ENCODE data around the gene MARCKS. TPM values are rescaled to one million over a fixed set of nuclear protein-coding genes. Genes with fewer than 3 reads are reported as not detected.

Gene MARCKS
- total RNA-seq, 1 donor from 2014 or later = 442 TPM

DNA sequence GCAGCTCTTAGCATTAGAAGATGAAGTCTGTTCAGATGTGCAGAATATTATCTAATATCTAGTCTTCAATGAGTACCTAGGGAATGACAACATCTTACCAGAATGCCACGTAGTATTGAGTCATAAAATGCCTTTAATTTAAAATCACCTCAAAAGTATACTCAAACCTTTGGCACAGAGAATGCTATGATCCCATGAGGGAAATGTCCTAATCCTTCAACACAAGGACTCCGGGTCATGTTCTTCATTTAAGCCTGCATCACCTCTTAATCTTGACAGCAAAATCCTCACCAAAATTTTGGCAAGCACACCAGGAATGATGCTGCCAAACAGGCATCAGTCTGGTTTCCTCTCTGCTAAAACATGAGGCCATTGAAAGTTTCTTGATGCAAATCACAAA is 23.6 kb upstream of the MARCKS start:
- H3K4me1 Mint-ChIP-seq (ENCODE audit: low read depth, unreplicated experiment) = no peaks in the 10 kb centered on the region
- H3K4me3 Mint-ChIP-seq (ENCODE audit: unreplicated experiment) = no peak overlapping the region
- TF ChIP-seq, protein P1, sequence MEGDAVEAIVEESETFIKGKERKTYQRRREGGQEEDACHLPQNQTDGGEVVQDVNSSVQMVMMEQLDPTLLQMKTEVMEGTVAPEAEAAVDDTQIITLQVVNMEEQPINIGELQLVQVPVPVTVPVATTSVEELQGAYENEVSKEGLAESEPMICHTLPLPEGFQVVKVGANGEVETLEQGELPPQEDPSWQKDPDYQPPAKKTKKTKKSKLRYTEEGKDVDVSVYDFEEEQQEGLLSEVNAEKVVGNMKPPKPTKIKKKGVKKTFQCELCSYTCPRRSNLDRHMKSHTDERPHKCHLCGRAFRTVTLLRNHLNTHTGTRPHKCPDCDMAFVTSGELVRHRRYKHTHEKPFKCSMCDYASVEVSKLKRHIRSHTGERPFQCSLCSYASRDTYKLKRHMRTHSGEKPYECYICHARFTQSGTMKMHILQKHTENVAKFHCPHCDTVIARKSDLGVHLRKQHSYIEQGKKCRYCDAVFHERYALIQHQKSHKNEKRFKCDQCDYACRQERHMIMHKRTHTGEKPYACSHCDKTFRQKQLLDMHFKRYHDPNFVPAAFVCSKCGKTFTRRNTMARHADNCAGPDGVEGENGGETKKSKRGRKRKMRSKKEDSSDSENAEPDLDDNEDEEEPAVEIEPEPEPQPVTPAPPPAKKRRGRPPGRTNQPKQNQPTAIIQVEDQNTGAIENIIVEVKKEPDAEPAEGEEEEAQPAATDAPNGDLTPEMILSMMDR (IDR thresholded peaks at IDR 0.05; ENCODE audit: partially characterized antibody, unreplicated experiment) = no peak
- H3K27ac Mint-ChIP-seq (ENCODE audit: unreplicated experiment) = no peak overlapping the region
- H3K27me3 Mint-ChIP-seq (ENCODE audit: unreplicated experiment) = no peaks in the 10 kb centered on the region
- H3K9me3 Mint-ChIP-seq (ENCODE audit: unreplicated experiment) = no peaks in the 10 kb centered on the region
- no peaks in the 10 kb centered on the region for H3K36me3 Mint-ChIP-seq (ENCODE audit: unreplicated experiment)
- no peak for DNase-seq

DNA sequence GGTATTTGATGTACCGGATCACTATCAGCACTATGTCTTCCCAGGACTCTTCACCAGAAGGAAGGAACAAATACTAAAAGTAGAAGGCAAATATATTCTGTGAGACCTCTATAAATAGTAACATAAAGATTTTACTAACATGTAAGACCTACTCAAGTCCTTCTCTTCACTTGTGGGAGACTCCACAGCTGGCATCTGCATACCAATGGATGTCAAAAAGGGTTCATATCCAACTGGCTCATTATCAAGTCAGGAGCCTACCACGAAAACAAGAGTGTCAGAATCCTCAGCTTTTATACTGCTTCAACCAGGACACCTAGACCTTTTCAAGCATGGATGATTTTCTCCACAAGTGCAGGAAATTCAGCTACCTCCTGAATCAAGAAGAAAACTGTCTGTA is 20.0 kb upstream of the MARCKS start:
- Mint-ChIP-seq H3K27ac (ENCODE audit: unreplicated experiment) (no peak overlapping the region), H3K9me3 (ENCODE audit: unreplicated experiment) (no peaks in the 10 kb centered on the region), H3K27me3 (ENCODE audit: unreplicated experiment) (no peaks in the 10 kb centered on the region), H3K4me3 (ENCODE audit: unreplicated experiment) (no peak overlapping the region), H3K36me3 (ENCODE audit: unreplicated experiment) (no peaks in the 10 kb centered on the region), H3K4me1 (ENCODE audit: low read depth, unreplicated experiment) (no peaks in the 10 kb centered on the region)
- no peak for DNase-seq
- TF ChIP-seq, protein P1 (IDR thresholded peaks at IDR 0.05; ENCODE audit: partially characterized antibody, unreplicated experiment) = no peak

DNA sequence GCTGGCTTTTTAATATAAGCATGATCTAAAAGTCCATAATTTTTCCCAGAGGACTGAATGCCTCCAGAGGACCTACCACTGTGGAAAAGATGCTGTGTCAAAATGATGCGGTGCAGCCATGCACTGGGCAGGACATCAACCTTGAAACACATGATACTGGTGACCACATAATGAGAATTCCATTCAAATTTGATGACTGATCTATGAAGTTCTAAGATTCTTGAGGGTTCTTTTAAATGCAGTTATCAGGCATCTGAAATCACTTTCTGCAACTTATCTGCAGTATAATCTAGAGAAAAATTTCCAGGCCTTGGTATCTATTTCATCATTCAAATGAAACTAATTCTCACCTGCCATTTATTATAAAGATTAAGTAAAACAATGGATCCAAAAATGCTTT is 15.0 kb upstream of the MARCKS start:
- DNase-seq = no peak
- Mint-ChIP-seq H3K27me3 (ENCODE audit: unreplicated experiment) (no peaks in the 10 kb centered on the region), H3K36me3 (ENCODE audit: unreplicated experiment) (no peaks in the 10 kb centered on the region), H3K4me3 (ENCODE audit: unreplicated experiment) (no peak overlapping the region), H3K9me3 (ENCODE audit: unreplicated experiment) (no peaks in the 10 kb centered on the region), H3K27ac (ENCODE audit: unreplicated experiment) (no peak overlapping the region), H3K4me1 (ENCODE audit: low read depth, unreplicated experiment) (no peaks in the 10 kb centered on the region)
- TF ChIP-seq, protein P1 (IDR thresholded peaks at IDR 0.05; ENCODE audit: partially characterized antibody, unreplicated experiment) = no peak

DNA sequence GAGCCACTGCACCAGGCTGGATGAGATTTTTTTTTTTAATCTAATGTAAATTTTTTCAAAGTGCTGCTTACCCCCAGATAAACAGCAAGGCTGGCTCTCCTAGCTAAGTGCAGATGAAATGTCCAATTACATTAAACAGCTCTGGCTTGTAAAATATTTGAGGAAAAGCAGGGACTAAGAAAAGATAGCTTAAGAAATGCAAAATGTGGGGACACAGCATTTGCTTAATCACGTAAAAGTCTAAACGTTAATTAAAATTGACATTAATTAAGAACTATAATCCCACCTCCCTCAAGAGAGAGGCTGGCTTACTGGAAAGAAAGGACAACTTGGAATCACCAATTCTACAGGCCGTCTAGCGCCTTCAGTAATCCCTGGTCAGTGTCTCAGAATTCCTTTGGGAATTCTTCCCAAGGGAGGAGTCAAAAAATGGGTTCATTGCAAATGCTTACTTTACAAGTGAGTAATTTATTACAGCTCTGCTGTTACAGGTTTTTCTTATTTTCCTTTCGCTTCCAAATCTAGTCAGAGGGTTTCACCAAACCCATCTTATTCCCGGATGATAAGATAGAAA is 13.6 kb upstream of the MARCKS start:
- Mint-ChIP-seq H3K27ac (ENCODE audit: unreplicated experiment) (no peak overlapping the region), H3K36me3 (ENCODE audit: unreplicated experiment) (no peaks in the 10 kb centered on the region), H3K9me3 (ENCODE audit: unreplicated experiment) (no peaks in the 10 kb centered on the region), H3K4me3 (ENCODE audit: unreplicated experiment) (no peak overlapping the region), H3K4me1 (ENCODE audit: low read depth, unreplicated experiment) (no peaks in the 10 kb centered on the region), H3K27me3 (ENCODE audit: unreplicated experiment) (no peaks in the 10 kb centered on the region)
- no peak for DNase-seq
- TF ChIP-seq, protein P1 (IDR thresholded peaks at IDR 0.05; ENCODE audit: partially characterized antibody, unreplicated experiment) = no peak

DNA sequence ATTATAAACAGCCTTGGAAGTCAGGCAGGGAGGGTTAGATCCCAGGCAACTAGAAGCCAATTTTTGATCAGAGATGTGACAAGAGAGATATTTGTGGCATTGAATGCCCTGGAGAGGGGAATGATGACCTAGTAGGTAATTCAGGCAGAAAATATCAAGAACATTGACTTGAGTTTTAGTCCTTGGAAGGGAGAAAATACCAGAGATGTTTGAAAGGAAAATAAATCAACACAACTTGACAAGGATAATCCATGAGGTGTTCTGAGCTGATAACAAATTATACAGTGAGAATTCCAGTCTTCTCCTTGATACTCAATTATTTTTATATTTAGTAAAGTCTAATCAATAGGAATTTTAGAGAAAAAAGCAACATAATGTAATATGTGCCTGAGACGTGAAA is 10.6 kb upstream of the MARCKS start:
- Mint-ChIP-seq H3K9me3 (ENCODE audit: unreplicated experiment) (no peaks in the 10 kb centered on the region), H3K36me3 (ENCODE audit: unreplicated experiment) (no peaks in the 10 kb centered on the region), H3K27me3 (ENCODE audit: unreplicated experiment) (no peaks in the 10 kb centered on the region), H3K4me3 (ENCODE audit: unreplicated experiment) (no peak overlapping the region), H3K4me1 (ENCODE audit: low read depth, unreplicated experiment) (no peaks in the 10 kb centered on the region), H3K27ac (ENCODE audit: unreplicated experiment) (no peak overlapping the region)
- DNase-seq = no peak
- TF ChIP-seq, protein P1 (IDR thresholded peaks at IDR 0.05; ENCODE audit: partially characterized antibody, unreplicated experiment) = no peak
